Keratinocyte (primary cell): Measurements from ENCODE around the gene RHOXF1. TPM values are rescaled to one million over a fixed set of nuclear protein-coding genes. Genes with fewer than 3 reads are reported as not detected.
"Not testable (repeated sequence)": the region's sequence is repeated elsewhere in the genome, so short reads cannot be mapped to it uniquely, and the experiment has no call there.

Experiments
- DNase-seq: peaks from one replicate; pipeline ENCODE4 v3.0.0-alpha.2; 2011; ENCODE audit warnings: low read depth, missing footprints, low spot score
- FAIRE-seq: peaks from 2 replicates; lab custom pipeline; 2011; peaks lifted over from hg19 to GRCh38; lab: Jason Lieb, UNC
- H2AFZ ChIP-seq: 2 replicates; pipeline ENCODE4 v1.6.0; 2012; ENCODE audit warnings: low read length, control low read depth, inconsistent platforms; ENCODE audit not compliant: control insufficient read depth
- H3K27ac ChIP-seq: 2 replicates; pipeline ENCODE4 v1.5.1; 2011; ENCODE audit warnings: low read length; ENCODE audit not compliant: control insufficient read depth, insufficient read depth
- H3K27me3 ChIP-seq: 3 replicates; pipeline ENCODE4 v1.6.0; 2011; ENCODE audit warnings: low read length; ENCODE audit not compliant: control insufficient read depth, insufficient read depth; ENCODE audit errors: extremely low read depth
- H3K36me3 ChIP-seq, 2 experiments: 2 replicates in 1 of 2; 3 replicates in 1 of 2; pipeline ENCODE4 v1.5.1; 2011; ENCODE audit warnings: low read length in 2 of 2, mild to moderate bottlenecking in 1 of 2; ENCODE audit not compliant: control insufficient read depth in 2 of 2, insufficient read depth in 2 of 2; ENCODE audit errors: extremely low read depth in 1 of 2
- H3K4me1 ChIP-seq: 3 replicates; pipeline ENCODE4 v1.5.1; 2011; ENCODE audit warnings: low read length; ENCODE audit not compliant: control insufficient read depth, insufficient read depth; ENCODE audit errors: extremely low read depth
- H3K4me2 ChIP-seq: 3 replicates; pipeline ENCODE4 v1.6.0; 2011; ENCODE audit warnings: low read depth, low read length; ENCODE audit not compliant: control insufficient read depth, insufficient read depth; ENCODE audit errors: extremely low read depth
- H3K4me3 ChIP-seq, 3 experiments: fragments of 200-600 bp in 1 of 3; sonication (generic) in 1 of 3; 2 replicates in 2 of 3; 3 replicates in 1 of 3; pipeline ENCODE4 v1.5.1; 2011 to 2016; ENCODE audit warnings: low read length in 3 of 3, mild to moderate bottlenecking in 3 of 3, control low read depth in 2 of 3, inconsistent platforms in 1 of 3, low read depth in 1 of 3, mixed read lengths in 1 of 3, mixed run types in 1 of 3, moderate library complexity in 1 of 3; ENCODE audit not compliant: control insufficient read depth in 2 of 3, insufficient read depth in 2 of 3; ENCODE audit errors: extremely low read depth in 1 of 3
- H3K79me2 ChIP-seq: 2 replicates; pipeline ENCODE4 v1.6.0; 2012; ENCODE audit warnings: low read length; ENCODE audit not compliant: control insufficient read depth, insufficient read depth
- H3K9ac ChIP-seq: 3 replicates; pipeline ENCODE4 v1.6.0; 2011; ENCODE audit warnings: low read length; ENCODE audit not compliant: control insufficient read depth, insufficient read depth; ENCODE audit errors: extremely low read depth
- H3K9me1 ChIP-seq: 3 replicates; pipeline ENCODE4 v1.6.0; 2011; ENCODE audit warnings: low read length; ENCODE audit not compliant: control insufficient read depth, insufficient read depth; ENCODE audit errors: extremely low read depth
- H3K9me3 ChIP-seq: 2 replicates; pipeline ENCODE4 v1.5.1; 2012; ENCODE audit warnings: low read depth, low read length; ENCODE audit not compliant: control insufficient read depth
- H4K20me1 ChIP-seq: 3 replicates; pipeline ENCODE4 v1.6.0; 2011; ENCODE audit warnings: low read length; ENCODE audit not compliant: control insufficient read depth, insufficient read depth; ENCODE audit errors: extremely low read depth
- CTCF ChIP-seq, 3 experiments: IDR thresholded peaks in 1 of 3; conservative IDR thresholded peaks in 1 of 3; optimal IDR thresholded peaks in 1 of 3; 2 replicates in 2 of 3; 3 replicates in 1 of 3; pipeline versions ENCODE3 to v1.5.1; 2011; ENCODE audit warnings: low read length in 3 of 3, mild to moderate bottlenecking in 3 of 3, moderate library complexity in 2 of 3, control low read depth in 1 of 3, inconsistent platforms in 1 of 3; ENCODE audit not compliant: insufficient read depth in 2 of 3; ENCODE audit errors: extremely low read depth in 1 of 3
- EZH2 ChIP-seq: IDR thresholded peaks from one replicate; pipeline ENCODE4 v1.6.1; 2012; ENCODE audit warnings: inconsistent platforms, mild to moderate bottlenecking, low read length, moderate library complexity
- dilution Hi-C: fragments of 300-500 bp; cut with MboI; formaldehyde crosslinking; loops from one replicate; pipeline ENCODE4 v1.7.0; 2020; ENCODE audit warnings: low sequenced_read_pairs; ENCODE audit not compliant: extremely low pct_ligation_motif_present
- polyA plus RNA-seq, 5 experiments: library from polyadenylated mRNA; depleted of rRNA in 3 of 5; stranded (reverse) in 3 of 5; stranded (forward) in 1 of 5; unstranded in 1 of 5; fragments of >200 nt; gene quantifications; 1 replicate in 1 of 5; 2 replicates in 3 of 5; 3 replicates in 1 of 5; pipeline versions ENCODE4 v1.2.1 to v1.2.3, GENCODE V29; 2011 to 2012; ENCODE audit warnings: missing spikeins in 2 of 5, low read depth in 1 of 5, low replicate concordance in 1 of 5

RHOXF1 gene
- polyA plus RNA-seq, 1 donor (not counting 4 experiments of a cell fraction or from before 2014, with no cell fraction given) = not detected

DNA sequence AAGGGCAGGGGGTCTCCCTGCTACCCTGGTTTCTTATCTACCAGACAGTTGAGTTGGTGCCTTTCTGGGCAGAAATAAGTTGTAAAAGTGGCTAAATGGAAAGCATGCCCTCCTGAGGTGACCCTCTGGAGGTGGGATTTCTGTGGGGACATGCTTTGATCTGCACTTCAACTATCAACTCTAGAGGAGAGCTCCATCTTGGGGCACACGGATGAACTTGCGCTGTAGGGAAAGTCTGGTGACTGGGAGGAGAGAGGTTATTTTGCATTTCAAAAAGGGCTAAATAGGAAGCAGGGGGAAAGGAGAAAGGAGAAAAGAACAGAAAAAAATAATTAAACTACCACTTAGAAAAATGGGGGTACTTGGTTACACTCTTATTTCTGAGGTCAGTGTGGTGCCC lies 25.5 kb downstream of the RHOXF1 start:
- dilution Hi-C loops = no loop called here
- Histone ChIP-seq H3K27ac (no peak overlapping the region), H3K4me3 (no peak overlapping the region), H3K79me2 (no peaks in the 10 kb centered on the region), H2AFZ (no peak overlapping the region), H3K4me1 (no peaks in the 10 kb centered on the region), H3K9me1 (no peaks in the 10 kb centered on the region), H3K4me2 (no peak overlapping the region), H4K20me1 (no peaks in the 10 kb centered on the region), H3K27me3 (no peaks in the 10 kb centered on the region), H3K9me3 (no peaks in the 10 kb centered on the region), H3K36me3 (no peaks in the 10 kb centered on the region), H3K9ac (no peak overlapping the region)
- no peak for TF ChIP-seq EZH2
- no peak for TF ChIP-seq CTCF (optimal IDR thresholded peaks at IDR 0.05 in 1 of 3, IDR thresholded peaks at IDR 0.05 in 1 of 3, conservative IDR thresholded peaks at IDR 0.05 in 1 of 3; ENCODE audit: extremely low read depth in 1 of 3, insufficient read depth in 2 of 3, low read length in 3 of 3)
- DNase-seq (no peak), FAIRE-seq (no peak)

DNA sequence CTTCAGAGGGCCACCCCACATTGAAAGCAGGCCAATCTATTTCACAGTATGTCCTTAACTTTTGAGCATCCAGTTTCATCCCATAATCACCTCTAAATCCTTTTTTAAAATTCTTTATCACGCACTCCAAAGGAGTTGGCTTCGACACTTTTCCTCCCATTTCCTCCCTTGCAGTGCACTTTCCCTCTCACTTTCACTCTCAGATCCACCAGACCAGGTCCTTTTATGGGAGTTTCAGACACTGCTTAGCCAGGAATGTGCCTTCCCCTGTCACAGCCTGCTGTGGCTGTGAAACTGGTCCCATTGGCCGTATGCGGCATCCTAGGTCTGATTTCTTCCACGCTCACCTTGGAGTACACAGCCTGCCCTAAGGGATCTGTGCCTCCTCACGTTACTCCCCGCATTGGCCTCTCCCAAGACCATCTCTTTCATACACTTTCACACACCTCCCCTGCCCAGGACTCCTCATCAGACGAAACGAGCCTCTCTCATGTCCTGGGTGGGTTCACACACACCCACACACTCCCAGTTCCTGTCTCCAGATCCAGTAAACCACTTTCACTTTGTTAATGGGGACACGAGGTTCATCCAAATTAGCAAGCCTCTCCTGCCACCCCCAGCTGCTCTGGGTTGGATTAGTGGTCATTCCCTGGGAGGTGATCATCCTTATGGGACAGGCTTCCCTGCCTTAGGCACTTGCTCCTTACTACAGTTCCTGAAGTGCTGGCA lies 28.3 kb downstream of the RHOXF1 start:
- TF ChIP-seq EZH2 = no peak
- TF ChIP-seq CTCF (optimal IDR thresholded peaks at IDR 0.05 in 1 of 3, IDR thresholded peaks at IDR 0.05 in 1 of 3, conservative IDR thresholded peaks at IDR 0.05 in 1 of 3; ENCODE audit: extremely low read depth in 1 of 3, insufficient read depth in 2 of 3, low read length in 3 of 3) = no peak
- Histone ChIP-seq H3K27ac (no peak overlapping the region), H3K4me2 (no peak overlapping the region), H3K9me3 (no peaks in the 10 kb centered on the region), H3K79me2 (no peaks in the 10 kb centered on the region), H3K4me1 (no peaks in the 10 kb centered on the region), H3K9me1 (no peaks in the 10 kb centered on the region), H2AFZ (no peak overlapping the region), H4K20me1 (no peaks in the 10 kb centered on the region), H3K36me3 (no peaks in the 10 kb centered on the region), H3K4me3 (no peak overlapping the region), H3K27me3 (no peaks in the 10 kb centered on the region), H3K9ac (no peak overlapping the region)
- DNase-seq (no peak), FAIRE-seq (no peak)
- dilution Hi-C loops = no loop called here

DNA sequence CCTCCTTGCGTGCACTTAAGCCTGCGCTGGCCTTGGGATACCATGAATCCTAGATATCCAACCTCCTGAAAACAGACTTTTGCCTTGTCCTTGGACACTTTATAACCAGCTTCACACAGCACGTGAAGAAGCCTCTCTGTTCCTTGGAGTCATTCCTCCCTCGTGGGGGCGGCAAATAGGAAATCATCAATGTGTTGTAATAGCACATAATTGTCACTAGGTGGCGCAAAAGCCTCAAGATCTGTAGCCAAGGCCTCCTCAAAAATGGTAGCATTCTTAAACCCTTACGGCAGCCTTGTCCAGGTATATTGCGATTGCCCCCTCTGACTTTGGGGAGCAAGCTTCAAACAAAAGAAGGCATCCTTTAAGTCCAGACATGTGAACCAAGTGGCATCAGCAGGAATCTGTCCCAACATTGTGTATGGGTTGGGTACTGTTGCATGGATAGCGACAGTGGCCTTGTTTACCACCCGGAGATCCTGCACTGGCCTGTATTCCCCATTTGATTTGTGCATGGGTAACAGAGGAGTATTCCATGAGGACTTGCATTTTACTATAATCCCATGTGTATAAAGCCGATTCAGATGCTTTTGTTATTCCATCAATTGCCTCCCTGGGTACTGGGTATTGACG lies 30.0 kb downstream of the RHOXF1 start:
- H4K20me1 ChIP-seq, H3K36me3 ChIP-seq, H3K4me3 ChIP-seq, H3K27ac ChIP-seq, H3K79me2 ChIP-seq, H3K9ac ChIP-seq, H3K4me1 ChIP-seq, dilution Hi-C loops, H2AFZ ChIP-seq, H3K9me1 ChIP-seq, DNase-seq, H3K9me3 ChIP-seq, H3K27me3 ChIP-seq, H3K4me2 ChIP-seq: not testable (repeated sequence)
- FAIRE-seq = peak; percentile 41
